GM12801 (cell line): ENCODE measurements around the gene ATG3.

Experiments
- TF ChIP-seq, protein P1 (sequence below): IDR thresholded peaks from one replicate; pipeline ENCODE4 v1.5.1; 2011; ENCODE audit warnings: control low read depth; ENCODE audit not compliant: insufficient read length; ENCODE audit errors: extremely low read depth

Gene ATG3

DNA sequence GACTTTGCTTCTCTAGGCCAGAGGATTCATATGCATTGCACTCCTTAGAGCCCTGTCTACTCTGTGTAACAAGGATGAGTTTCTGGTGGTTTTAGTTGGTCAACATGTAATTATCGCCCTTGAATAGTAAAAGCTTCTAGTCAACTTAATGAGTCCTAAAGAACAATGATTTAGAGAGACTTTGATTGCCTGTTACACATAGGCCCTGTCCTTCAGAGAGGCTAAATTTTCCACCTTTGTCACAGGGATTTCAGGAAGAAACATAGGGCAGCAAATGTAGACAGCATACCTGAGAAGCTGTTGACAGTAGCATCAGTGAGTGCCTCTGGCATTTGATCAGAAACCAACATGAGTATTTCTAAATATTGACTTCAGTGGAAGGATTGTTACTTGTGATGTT lies 69.6 kb downstream of the ATG3 start:
- TF ChIP-seq, protein P1, sequence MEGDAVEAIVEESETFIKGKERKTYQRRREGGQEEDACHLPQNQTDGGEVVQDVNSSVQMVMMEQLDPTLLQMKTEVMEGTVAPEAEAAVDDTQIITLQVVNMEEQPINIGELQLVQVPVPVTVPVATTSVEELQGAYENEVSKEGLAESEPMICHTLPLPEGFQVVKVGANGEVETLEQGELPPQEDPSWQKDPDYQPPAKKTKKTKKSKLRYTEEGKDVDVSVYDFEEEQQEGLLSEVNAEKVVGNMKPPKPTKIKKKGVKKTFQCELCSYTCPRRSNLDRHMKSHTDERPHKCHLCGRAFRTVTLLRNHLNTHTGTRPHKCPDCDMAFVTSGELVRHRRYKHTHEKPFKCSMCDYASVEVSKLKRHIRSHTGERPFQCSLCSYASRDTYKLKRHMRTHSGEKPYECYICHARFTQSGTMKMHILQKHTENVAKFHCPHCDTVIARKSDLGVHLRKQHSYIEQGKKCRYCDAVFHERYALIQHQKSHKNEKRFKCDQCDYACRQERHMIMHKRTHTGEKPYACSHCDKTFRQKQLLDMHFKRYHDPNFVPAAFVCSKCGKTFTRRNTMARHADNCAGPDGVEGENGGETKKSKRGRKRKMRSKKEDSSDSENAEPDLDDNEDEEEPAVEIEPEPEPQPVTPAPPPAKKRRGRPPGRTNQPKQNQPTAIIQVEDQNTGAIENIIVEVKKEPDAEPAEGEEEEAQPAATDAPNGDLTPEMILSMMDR: no peak

DNA sequence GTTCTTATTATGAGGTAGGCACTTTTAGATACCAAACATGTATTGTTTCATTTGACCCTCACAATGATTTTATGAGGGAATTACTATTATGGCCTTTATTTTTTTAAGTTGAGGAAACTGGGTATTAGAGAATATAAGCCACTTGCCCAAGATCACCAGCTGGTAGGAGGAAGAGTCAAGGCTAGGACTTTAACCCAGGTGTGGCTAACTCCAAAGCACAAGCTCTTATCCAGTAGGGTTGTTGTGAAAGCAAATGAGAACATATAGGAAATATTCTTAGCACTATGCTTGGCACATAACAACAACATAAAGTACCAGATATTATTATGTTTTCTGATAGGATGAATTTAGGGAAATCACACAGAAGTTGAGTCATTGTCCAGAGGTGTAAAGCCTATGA lies 70.4 kb downstream of the ATG3 start:
- TF ChIP-seq, protein P1: no peak

DNA sequence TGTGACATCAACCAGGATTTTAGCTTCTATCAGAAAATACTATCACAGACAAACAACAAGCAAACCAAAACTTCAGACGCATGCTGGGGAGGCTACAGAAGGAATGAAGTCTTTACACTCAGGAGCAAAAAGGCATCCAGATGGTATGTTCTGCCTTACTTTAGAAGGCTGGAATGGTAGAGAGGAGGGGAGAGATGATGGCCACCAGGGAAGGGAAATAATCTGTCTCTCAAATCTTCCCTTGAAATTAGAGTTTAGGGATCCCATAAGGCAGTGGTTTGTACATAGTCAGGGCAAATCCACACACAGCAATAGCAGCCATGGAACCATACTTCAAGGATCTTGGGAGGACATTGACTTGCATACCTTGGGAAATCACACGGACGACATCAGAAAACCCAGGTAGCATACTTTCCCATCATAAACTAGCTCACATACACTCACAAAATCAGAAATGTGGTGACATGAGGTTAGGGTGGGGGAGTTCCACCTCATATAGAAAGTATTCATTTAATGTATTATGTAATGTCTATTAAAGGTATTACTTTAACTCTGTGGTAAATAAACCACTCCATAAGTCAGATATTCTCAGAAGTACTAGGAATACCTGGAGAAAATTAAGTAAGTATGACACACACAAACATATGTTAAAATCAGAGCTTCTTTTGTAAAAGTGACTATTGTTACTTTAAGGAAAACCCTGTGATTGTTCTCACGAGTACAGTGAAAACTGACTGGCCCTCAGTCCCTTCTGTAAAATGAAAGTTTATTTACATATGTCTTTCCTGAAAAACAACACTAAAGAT lies 71.9 kb downstream of the ATG3 start:
- TF ChIP-seq, protein P1: no peak

- TF ChIP-seq, protein P1: no peak
Observed at GRCh38 chr3:112486811-112487505, 74.8 kb downstream of the ATG3 start.

DNA sequence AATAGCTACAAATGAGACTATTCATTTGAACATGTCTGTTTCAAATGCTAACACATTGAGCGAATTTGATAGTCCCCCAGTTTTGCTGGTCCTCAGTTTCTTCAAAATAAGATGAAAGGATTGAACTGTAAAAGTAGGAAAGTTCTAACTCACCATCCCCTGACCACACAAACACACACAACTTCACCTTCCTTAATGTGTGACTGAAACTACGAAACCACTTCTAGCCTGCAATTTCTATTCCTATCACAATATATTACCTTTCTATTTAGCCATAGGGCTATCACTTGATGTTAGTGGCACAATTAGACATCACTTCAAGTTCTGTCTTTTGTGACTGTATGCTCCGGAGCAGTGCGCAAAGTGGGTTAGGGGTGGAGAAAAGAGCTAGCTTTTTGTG lies 77.4 kb downstream of the ATG3 start:
- TF ChIP-seq, protein P1: no peak

- TF ChIP-seq, protein P1: no peak
Observed at GRCh38 chr3:112482675-112483074, 79.1 kb downstream of the ATG3 start.
